Tibial nerve (tissue), 4 donors: ENCODE measurements around the gene LENG8.

Experiments
- CTCF ChIP-seq, 5 experiments: fragments of 200-600 bp in 3 of 5; fragments of 450-650 bp in 2 of 5; sonication (generic) in 3 of 5; IDR thresholded peaks; one replicate each; pipeline ENCODE4 v1.5.1; 2016 to 2019; ENCODE audit warnings: antibody characterized with exemption in 5 of 5, mild to moderate bottlenecking in 3 of 5, moderate library complexity in 2 of 5
- EP300 ChIP-seq, 2 donors: sonication (generic); formaldehyde crosslinking; IDR thresholded peaks; one replicate each; pipeline ENCODE4 v1.6.1; 2017; ENCODE audit warnings: antibody characterized with exemption in 2 of 2, mild to moderate bottlenecking in 1 of 2
- POLR2A ChIP-seq, 2 donors: fragments of 450-650 bp; IDR thresholded peaks; one replicate each; pipeline ENCODE4 v1.6.1; 2017; ENCODE audit warnings: antibody characterized with exemption in 2 of 2, mild to moderate bottlenecking in 2 of 2, moderate library complexity in 2 of 2

- TF ChIP-seq CTCF (IDR thresholded peaks at IDR 0.05) = peak in 1 of 5 experiments; percentile 9
- TF ChIP-seq POLR2A (IDR thresholded peaks at IDR 0.05) = no peak
- TF ChIP-seq EP300 (IDR thresholded peaks at IDR 0.05) = peak in 1 of 2 donors; percentile 63
Measured at GRCh38 chr19:54420383-54421168, 28.4 kb upstream of the LENG8 start.
